ENCODE measurements around the gene KLHDC4.
"Not testable (repeated sequence)": the region's sequence is repeated elsewhere in the genome, so short reads cannot be mapped to it uniquely, and the experiment has no call there.

The KLHDC4 gene

DNA sequence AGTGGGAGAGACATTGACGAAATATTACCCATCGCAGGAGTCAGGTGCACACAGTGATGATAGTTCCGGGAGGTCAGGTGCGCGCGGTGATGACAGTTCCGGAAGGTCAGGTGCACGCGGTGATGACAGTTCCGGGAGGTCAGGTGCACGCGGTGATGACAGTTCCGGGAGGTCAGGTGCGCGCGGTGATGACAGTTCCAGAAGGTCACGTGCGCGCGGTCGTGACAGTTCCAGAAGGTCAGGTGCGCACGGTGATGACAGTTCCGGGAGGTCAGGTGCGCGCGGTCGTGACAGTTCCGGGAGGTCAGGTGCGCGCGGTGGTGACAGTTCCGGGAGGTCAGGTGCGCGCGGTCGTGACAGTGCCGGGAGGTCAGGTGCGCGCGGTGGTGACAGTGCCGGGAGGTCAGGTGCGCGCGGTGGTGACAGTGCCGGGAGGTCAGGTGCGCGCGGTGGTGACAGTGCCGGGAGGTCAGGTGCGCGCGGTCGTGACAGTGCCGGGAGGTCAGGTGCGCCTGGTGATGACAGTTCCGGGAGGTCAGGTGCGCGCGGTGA lies 84.7 kb downstream of the KLHDC4 start:
- DNase-seq: not testable (repeated sequence)

DNA sequence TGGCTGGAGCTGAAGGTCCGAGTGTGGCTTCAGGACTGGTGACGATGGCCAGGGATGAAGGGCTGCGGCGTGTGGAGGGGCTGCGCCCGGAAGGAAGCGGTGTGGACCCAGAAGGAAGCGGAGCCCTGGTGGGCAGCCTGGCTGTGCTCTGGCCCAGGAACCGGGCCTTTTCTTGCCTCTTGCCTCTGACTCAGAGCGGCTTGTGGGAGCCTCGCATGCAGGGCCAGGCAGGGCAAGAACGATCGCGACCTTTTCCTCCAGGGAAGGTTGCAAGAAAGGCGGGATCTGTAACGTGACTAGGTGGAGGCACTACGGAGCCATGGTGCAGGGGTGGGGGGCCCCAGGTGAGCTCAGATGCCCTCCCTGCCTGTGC lies 85.5 kb downstream of the KLHDC4 start:
- no peak for DNase-seq

DNA sequence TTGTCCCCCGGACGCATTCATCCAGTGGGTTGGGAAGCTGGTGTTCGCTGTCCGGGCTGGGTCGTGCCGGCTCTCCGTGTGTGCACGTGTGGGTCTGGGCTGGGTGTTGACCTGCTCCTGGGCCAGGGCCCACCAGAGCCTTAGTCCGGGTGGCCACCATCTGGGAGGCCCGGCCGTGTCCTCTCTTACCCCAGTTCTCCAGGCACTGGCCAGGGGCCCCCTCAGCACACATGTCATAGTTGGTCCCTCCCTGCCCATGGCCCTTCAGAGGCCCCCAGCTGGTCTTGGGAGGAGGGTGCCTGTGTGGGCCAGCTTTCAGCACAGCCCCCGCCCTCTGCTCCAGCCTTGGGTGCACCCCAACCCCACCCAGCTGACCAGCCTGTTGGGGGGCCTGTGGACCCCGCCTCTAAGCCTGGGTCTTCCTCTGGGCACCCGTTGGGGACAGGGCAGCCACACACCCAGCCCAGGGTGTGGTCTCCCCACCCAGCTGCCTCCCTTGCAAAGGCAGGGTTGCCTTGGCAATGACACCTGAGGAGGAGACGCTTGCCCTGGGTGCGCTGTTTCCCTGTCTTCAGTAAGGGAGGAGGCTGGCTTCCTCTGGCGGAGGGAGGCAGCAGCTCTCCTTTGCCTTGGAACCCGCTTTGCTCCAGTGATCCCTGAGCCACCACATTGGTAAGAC lies 86.1 kb downstream of the KLHDC4 start:
- DNase-seq: no peak

DNA sequence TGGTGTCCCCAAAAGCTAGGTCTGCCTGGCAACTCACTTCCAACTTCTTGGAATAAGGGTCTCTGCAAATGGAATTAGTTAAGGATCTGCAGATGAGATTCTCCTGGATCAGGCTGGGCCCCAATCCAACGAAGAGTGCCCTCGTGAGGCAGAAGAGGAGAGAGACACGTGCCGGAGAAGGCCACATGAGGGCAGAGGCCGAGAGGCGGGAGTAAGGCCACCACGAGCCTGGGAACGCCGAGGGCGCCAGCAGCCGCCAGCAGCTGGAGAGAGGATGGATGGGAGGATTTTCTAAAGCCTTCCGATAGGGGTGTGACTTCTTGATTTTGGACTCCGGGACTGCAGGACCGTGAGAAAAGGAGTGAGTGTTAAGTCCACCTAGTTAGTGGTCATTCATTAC lies 87.2 kb downstream of the KLHDC4 start:
- no peak for DNase-seq

DNA sequence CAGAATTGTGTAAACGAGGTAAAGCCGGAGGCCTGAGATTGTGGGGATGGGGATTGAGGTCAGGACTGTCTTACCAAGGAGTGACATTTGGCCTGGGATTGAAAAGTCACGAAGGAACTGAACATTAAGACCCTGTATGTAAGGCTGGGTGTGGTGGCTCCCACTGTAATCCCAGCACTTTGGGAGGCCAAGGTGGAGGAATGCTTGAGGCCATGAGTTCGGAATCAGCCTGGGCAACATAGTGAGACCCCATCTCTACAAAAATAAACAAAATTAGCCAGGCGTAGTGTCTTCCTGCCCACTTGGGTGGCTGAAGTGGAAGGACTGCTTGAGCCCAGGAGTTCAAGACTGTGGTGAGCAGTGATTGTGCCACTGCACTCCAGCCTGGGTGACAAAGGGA lies 88.0 kb downstream of the KLHDC4 start:
- no peak for DNase-seq

DNA sequence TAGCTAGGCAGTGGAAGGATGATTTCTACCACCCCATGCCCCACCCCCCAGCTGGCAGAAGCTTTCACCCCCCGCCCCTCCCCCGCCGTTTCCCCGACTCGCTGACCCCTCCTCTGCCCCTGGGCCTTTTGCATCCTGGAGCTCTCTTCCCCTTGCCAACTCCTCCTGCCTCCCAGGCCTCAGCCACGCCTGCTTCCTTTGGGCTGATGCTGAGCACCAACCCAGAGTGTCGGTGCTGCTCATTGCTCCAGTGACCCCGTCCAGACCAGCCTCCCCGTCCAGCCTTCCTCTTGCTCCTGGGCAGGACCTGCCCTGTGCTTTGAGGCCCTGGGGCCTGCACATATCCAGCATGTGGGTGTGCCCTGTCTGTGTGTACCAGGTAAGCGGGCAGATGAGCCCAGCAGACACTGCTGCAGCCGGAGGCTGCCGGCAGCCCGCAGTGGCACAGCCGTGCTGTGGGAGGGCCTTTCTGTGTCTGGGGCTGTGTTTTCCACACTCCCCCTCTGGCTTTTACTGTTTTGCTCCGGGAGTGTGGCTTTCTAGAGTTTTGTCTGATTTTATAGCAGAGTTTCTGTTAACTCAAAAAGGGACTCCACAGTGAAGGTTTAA lies 90.6 kb downstream of the KLHDC4 start:
- no peak for DNase-seq

DNA sequence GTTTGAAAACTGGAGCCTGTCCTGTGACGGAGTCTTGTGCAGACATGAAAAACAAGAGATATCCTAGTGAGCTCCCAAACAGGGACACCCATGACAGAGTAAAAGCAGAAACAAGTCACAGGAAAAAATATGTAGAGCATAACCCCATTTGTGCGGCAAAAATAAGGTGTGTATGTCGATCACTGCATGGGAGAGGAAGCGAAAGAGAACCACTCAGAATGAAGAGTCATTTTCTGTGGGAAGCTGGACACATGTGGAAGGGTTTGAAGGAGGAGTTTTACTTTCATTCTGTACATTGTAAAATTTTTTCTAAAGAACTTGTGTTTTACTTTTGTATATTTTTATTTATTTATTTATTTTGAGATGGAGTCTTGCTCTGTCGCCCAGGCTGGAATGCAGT lies 91.4 kb downstream of the KLHDC4 start:
- no peak for DNase-seq

DNA sequence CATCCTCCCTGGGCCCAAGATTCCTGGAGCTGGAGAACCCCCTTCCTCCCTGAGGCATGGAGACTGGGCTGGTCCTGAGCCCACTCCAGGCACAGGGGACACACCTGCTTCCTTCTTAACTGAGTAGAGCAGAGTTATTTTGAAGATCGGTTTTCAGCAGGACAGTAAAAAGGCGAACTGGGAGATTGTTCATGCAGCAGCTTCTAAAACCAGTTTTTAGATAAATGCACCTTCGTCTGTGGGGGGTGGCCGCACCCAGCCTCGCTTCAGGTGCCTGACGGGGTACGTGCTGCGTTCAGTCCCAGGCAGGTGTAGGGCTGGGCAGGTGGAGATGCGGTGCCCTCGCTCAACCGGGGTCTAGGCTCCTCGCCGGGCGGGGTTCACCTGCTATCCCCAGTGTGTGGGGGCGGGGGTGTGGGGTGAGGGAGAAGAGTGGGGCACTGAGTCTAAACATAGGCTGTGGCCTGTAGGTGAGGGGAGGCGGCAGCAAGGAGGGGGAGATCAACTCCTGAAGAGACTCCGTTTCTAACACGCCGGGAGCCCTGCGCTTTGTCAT lies 94.0 kb downstream of the KLHDC4 start:
- DNase-seq: no peak

DNA sequence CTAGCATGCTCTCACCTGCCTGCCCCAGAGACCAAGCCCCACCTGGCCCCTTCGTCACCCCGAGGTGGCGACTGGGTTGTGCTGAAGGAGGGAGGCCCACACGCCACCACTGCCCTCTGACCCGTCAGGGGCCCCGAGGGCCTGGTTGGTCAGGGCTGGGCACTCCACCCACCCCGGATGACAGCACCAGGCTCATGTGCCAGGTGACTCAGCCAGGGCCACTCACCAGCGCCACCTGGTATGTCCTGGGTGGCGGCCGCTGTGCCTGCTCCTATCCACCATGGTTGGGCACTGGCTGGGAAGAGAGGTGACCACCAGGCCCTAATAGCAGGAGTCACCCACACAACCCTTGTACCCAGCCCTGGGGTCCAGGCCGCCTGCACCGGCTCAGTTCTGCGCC lies 94.6 kb downstream of the KLHDC4 start:
- DNase-seq: no peak

DNA sequence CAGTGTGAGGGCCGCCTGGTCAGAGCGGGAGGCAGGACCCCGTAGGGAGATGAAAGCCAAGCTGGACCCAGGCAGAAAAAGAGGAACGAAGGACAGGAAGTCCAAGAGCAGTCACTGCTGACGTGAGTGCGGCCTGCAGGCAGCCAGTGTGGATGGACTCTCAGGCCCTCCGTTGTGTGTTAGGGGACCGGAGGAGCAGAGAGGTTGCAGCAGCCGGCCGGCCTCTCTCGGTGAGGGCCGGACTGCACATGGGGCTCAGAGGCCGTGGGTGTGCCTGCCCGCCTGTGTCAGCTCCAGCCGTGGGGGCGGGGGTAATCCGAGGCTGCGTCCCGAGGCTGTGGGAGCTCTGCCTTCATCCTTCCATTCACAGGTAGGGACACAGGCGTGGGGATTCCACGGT lies 96.1 kb downstream of the KLHDC4 start:
- no peak for DNase-seq

DNA sequence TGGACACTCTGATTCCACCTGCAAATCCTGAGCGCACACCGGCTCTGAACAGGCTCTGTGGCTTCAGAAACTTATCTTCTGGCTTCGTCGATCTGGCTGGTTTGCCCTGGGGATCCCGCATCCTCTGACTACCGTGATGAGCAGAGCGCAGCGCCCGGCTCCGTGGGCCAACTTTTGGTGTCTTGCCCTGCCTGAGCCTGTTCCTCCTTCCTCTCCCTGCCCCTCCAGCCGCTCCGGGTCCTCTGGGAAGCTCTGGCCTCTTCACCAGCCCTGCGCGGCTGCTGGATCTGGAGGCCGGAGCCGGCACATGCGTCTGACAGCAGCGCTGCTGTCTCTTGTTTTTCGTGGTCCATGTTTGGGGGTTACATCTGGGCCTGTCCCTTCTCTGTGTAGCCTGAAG lies 97.8 kb downstream of the KLHDC4 start:
- DNase-seq: no peak

DNA sequence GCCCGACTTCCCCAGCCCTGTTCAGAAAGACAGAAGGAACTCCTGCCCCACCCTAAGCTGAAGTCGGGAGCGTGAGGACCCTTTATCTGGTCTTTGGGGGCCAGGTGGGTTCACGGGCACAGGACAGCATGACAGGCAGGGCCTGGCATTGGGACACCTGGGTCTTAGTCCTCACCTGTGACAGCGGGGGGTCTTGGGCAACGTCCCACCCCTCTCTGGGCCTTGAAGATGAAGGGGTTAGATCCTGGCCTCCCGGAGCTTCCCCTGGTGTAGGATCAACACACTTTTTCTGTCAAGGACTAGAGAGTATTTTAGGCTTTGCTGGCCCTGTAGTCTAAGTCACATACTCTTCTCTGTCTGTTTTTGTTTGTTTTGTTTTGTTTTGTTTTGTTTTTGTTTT lies 98.3 kb downstream of the KLHDC4 start:
- DNase-seq: no peak

DNA sequence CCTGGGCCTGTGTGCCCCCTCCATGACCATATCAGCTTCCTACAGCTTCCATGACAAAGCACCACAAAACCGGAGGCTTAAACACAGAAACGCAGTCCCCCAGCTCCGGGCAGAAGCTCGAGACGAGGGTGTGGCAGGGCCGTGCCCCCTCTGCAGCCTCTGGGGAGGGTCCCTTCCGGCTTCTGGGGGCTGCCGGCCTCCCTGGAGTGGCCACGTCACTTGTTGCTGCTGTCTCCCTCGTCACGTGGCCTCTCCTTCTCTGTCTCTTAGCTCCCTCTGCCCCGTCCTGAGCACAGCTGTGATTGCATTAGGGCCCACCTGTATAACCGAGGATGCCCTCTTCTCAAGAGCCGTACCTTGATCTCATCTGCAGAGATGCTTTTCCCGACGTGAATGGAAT lies 98.9 kb downstream of the KLHDC4 start:
- DNase-seq: no peak

DNA sequence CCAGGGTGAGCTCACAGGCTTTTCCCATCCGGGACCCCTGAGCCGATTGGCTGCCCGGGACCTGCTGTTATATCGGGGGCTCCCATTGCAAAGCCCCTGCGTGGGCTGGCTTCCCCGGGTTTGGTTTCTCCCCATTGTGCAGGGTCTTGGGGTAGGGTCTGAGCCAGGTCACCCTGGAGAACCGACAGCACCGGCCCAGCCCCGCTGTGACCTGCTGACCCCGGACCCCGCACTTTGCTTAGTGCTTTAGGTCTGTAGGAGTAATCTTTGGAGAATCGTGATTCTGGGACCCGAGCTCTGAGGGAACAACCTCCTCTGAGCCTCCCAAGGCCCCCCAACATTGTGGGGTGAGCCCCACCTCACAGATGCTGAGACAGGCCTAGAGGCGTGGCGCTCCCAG lies 100.6 kb downstream of the KLHDC4 start:
- DNase-seq: no peak

DNA sequence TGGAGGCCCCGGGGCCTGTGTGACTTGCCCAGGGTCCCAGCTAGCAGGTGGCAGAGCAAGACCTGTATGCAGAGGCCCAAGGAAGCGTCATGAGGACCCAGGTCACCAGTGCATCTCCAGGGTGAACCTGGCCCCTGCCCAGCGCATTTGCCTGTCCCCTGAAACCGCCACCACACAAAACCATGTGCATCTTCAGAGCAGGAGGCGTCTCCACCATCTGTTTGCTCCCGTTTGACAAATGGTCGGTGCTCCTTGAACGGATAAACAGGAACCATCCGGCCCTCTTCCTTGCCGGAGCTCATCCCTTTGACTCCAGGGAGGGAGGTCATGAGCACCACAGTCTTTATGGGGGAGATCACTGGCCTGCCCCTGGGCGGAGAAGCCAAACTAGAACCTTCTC lies 101.0 kb downstream of the KLHDC4 start:
- no peak for DNase-seq

DNA sequence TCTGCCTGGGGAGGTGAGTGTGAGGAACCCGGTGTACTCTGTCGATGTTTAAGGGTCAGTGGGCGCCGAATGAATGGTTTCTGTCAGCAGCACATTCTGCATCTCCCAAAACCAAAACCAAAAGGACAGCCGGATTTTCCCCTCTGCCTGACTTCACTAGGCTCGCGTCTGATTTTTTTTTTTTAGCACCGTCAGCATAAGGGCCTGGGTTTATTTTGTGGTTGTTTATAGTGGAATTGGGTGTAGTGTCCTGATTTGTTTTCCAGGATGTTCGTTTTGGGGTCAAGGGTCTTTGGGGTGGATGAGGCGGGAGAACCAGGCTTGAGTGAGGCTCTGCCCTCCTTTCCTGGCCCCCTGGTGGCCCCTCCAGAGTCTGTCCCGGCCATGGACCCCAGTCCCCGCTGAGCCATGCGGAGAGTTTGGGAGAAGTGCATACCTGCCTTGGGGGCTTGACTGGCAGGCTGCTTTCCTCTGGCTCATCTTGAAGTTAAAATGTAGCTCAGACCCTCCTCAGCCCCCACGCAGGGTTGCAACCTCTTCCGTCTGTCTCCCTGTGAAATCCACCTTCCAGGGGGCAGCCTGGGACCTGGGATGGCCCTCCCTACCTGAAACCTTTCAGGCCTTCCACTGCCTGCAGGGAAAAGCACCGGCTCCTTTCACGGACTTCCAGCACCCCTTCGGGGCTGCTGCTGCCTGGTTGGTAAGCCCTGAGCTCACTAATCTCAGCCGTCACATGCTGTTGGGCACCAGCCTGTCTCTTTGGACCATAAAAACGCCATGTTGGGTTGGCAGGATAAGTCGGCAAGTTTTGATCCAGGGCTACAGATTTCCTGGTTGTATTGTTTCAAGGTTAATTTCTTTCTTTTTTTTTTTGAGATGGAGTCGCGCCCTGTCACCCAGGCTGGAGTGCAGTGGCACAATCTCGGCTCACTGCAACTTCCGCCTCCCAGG lies 103.3 kb downstream of the KLHDC4 start:
- no peak for DNase-seq

DNA sequence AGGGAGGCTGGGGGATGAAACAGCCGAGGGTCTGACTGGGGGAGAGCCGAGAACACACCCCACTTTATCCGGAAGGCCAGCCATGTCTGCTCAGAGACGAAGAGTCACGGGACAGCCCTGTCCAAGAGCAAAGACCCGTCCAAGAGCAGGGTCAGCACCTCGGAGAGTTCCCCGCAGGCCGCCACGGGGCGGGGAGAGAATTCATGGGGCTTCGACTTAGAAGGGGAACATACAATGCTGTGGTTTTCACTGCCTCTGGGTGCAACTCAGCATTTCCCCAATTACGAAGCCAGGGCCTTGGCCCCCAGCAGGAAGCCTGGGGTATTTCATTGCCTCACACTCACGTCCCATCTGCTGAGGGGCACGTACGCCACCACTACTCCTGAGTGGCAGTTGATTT lies 104.2 kb downstream of the KLHDC4 start:
- DNase-seq: peak; percentile 81

DNA sequence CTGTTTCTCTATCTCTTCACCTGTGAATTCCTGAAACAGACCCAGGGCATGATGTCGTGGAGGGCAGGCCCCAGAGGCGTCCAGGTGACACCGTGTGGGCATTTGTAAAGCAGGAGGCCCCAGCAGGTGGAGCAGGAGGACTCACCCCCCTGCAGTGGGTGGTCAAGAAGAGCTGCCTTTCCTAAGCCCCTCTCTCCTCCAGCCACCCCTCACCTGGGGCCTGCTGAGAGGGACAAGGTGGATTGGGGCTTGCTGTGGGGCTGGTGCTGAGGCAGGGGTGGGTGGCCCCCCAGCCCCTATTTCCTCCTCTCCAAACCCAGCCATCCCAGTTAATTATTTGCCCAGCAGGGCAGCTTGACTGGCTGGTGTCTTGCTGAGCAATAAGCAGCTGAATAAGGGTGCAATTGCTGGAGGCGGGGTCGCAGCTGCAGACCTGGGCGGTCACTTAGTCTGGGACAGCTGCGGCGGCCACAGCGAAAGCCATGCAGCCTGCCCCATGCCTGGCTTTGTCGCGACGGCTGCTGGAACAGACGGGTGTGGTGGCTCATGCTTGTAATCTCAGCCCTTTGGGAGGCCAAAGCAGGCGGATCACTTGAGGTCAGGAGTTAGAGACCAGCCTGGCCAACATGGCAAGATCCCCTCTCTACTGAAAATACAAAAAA lies 107.1 kb downstream of the KLHDC4 start:
- DNase-seq: no peak
